Left lung (tissue), 10 donors: Measurements from ENCODE around the gene ZNFX1. TPM values are rescaled to one million over a fixed set of nuclear protein-coding genes. Genes with fewer than 3 reads are reported as not detected.

Experiments
- ATAC-seq: fragments of 200-7000 bp; cut with Tn5 transposase; one replicate; pipeline ENCODE4 v1.9.1; 2020; ENCODE audit warnings: moderate library complexity
- DNase-seq, 4 donors: peaks; one replicate each; pipeline ENCODE4 v3.0.0-alpha.2; 2013 to 2020
- H3K27ac ChIP-seq, 2 donors: fragments of 200-600 bp; sonication (generic) in 1 of 2; one replicate each; pipeline versions ENCODE4 v1.5.0 to v1.8.0; 2020 to 2021
- H3K27me3 ChIP-seq, 2 donors: fragments of 200-600 bp; sonication (generic) in 1 of 2; one replicate each; pipeline versions ENCODE4 v1.5.0 to v1.8.0; 2020 to 2021
- H3K36me3 ChIP-seq, 2 donors: fragments of 200-600 bp; sonication (generic) in 1 of 2; one replicate each; pipeline versions ENCODE4 v1.5.0 to v1.8.0; 2020 to 2021
- H3K4me1 ChIP-seq, 2 donors: fragments of 200-600 bp; one replicate each; pipeline ENCODE4 v1.8.0; 2021
- H3K4me3 ChIP-seq, 2 donors: fragments of 200-600 bp; sonication (generic) in 1 of 2; one replicate each; pipeline versions ENCODE4 v1.5.0 to v1.8.0; 2020 to 2021; ENCODE audit warnings: mild to moderate bottlenecking in 1 of 2
- H3K9me3 ChIP-seq, 2 donors: fragments of 200-600 bp; sonication (generic) in 1 of 2; one replicate each; pipeline versions ENCODE4 v1.5.0 to v1.8.0; 2020 to 2021
- CTCF ChIP-seq, 2 donors: fragments of 200-600 bp; sonication (generic) in 1 of 2; IDR thresholded peaks; one replicate each; pipeline versions ENCODE4 v1.5.0 to v1.8.0; 2021; ENCODE audit warnings: antibody characterized with exemption in 2 of 2
- intact Hi-C, 2 donors: fragments of 100-400 bp; cut with DNase I; formaldehyde crosslinking; loops; one replicate each; pipeline versions ENCODE4 v1.11.2 to v1.14.2; 2022
- polyA plus RNA-seq, 6 donors: library from polyadenylated mRNA; unstranded; fragments of 120-200 nt; gene quantifications; one replicate each; pipeline ENCODE4 v1.2.1, GENCODE V29; 2013; ENCODE audit not compliant: insufficient read length in 6 of 6
- total RNA-seq, 2 donors: library from RNA; stranded (reverse); fragmentation: NEBNext Ultra II Directional; extraction: Animal tissue kit (Norgen Biotek cat#: 25700); gene quantifications; one replicate each; pipeline ENCODE4 v1.2.1, GENCODE V29; 2021
- donor health status: DM: no; HTN: yes; CAD: no.
- donor health status: DM: no; HTN: no; CAD: no.

ZNFX1 gene
- total and polyA plus RNA-seq, 8 donors = 15.5 to 41.0 (median 16.6) TPM

DNA sequence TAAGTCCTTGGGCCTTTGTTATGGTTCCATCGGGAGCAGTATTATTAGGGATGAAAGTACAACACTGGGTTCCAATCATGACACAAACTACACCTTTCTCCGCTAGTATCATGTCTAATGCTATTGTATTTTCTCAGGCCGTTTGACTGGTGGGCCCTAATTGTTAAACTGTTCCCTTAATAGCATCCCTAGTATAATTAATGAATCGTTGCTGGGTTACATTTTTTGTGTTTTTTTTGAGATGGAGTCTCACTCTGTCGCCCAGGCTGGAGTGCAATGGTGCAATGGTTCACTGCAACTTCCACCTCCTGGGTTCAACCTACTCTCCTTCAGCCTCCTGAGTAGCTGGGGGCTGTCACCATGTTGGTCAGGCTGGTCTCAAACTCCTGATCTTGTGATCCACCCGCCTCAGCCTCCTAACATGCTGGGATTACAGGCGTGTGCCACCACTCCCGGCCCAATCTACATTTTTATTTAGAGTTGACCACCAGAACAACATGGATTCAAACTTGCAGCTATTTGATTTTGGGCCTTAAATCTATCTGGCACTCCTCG is 4.1 kb upstream of the ZNFX1 start:
- H3K4me1 ChIP-seq = peaks cover 18 to 68% of the 10 kb centered on the region in 2 donors
- no peak for ATAC-seq

GRCh38 chr20:49281059-49281912 is 3.4 kb upstream of the ZNFX1 start:
- peaks cover 5 to 37% of the 10 kb centered on the region in 2 donors for H3K9me3 ChIP-seq
- H3K4me3 ChIP-seq = peak overlapping the region; percentile 8 to 83
- H3K36me3 ChIP-seq = peaks cover 14 to 73% of the 10 kb centered on the region in 2 donors
- H3K4me1 ChIP-seq = peaks cover 20 to 68% of the 10 kb centered on the region in 2 donors
- intact Hi-C loops = no loop called here
- no peak for TF ChIP-seq CTCF (IDR thresholded peaks at IDR 0.05)
- no peaks in the 10 kb centered on the region for H3K27me3 ChIP-seq
- no peak for ATAC-seq
- H3K27ac ChIP-seq = peak overlapping the region; percentile 40 to 97
- no peak for DNase-seq

More for the DNA sequence above, 4.1 kb upstream of the ZNFX1 start:
- Histone ChIP-seq H3K27me3 (no peaks in the 10 kb centered on the region), H3K9me3 (peaks cover 9 to 44% of the 10 kb centered on the region in 2 donors), H3K36me3 (peaks cover 18 to 80% of the 10 kb centered on the region in 2 donors), H3K27ac (peak overlapping the region in 1 of 2 donors; percentile 97), H3K4me3 (peak overlapping the region in 1 of 2 donors; percentile 83)
- intact Hi-C loops = no loop called here
- no peak for DNase-seq
- no peak for TF ChIP-seq CTCF (IDR thresholded peaks at IDR 0.05)

GRCh38 chr20:49280463-49281058 is 2.7 kb upstream of the ZNFX1 start:
- TF ChIP-seq CTCF (IDR thresholded peaks at IDR 0.05) = no peak
- no peaks in the 10 kb centered on the region for H3K27me3 ChIP-seq
- peaks cover 3 to 30% of the 10 kb centered on the region in 2 donors for H3K9me3 ChIP-seq
- no peak for DNase-seq
- peak overlapping the region; percentile 80 to 83 for H3K4me3 ChIP-seq
- H3K36me3 ChIP-seq = peaks cover 9 to 68% of the 10 kb centered on the region in 2 donors
- intact Hi-C loops = no loop called here
- no peak for ATAC-seq
- H3K4me1 ChIP-seq = peaks cover 26 to 69% of the 10 kb centered on the region in 2 donors
- peak overlapping the region; percentile 96 to 97 for H3K27ac ChIP-seq

DNA sequence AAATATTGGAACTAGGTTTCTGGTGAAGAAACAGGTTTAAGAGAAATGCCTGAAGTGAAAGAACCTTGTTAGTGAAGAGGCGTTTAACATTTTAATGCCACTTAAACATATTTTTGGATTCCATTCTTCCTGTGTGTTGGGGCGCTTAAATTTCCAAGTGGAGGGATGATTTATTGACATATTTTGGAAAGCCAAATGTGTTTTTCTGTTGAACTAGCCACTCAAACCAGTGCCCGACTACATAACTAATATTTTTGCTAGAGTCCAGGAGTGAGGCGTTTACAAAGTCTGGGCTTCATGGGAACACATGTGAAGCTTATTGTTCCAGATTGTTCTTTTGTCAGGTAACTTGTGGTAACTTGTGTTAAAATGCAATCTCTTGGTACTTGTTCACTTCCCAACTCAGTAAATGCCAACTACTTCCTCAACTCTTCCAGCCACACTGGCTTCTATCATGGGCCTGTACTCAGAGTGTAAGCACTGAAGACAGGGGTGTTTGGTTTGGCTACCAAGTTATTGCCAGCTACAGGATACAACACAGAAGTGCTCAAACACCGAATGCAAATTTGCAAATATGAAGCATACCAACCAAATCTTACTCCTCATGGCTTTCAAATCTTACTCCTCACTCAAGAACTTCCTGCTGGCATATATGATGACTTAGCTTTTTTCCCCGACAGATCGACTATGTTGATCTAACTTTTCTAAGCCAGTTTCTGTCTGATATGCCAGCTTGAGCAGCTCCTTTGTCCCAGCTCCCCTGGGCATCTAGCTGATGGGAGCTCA is 2.0 kb upstream of the ZNFX1 start:
- Histone ChIP-seq H3K4me3 (peak overlapping the region; percentile 80 to 83), H3K36me3 (peaks cover 9 to 68% of the 10 kb centered on the region in 2 donors), H3K4me1 (peaks cover 29 to 72% of the 10 kb centered on the region in 2 donors), H3K27me3 (no peaks in the 10 kb centered on the region), H3K27ac (peak overlapping the region; percentile 96 to 97), H3K9me3 (peaks cover 3 to 23% of the 10 kb centered on the region in 2 donors)
- no peak for DNase-seq
- intact Hi-C loops = no loop called here
- no peak for ATAC-seq
- TF ChIP-seq CTCF (IDR thresholded peaks at IDR 0.05) = no peak
